Ishikawa (cell line): ENCODE measurements around the gene TPK1.

Experiments used
- CEBPB ChIP-seq: IDR thresholded peaks from 2 replicates; pipeline ENCODE4 v1.6.1; 2012
- CREB1 ChIP-seq: IDR thresholded peaks from 2 replicates; pipeline ENCODE4 v1.6.1; 2012; ENCODE audit warnings: low read depth
- EGR1 ChIP-seq: IDR thresholded peaks from 2 replicates; pipeline ENCODE4 v1.6.1; 2012
- EP300 ChIP-seq: IDR thresholded peaks from 2 replicates; pipeline ENCODE4 v1.6.1; 2012; ENCODE audit warnings: borderline replicate concordance
- FOXM1 ChIP-seq: IDR thresholded peaks from 2 replicates; pipeline ENCODE4 v1.6.1; 2012; ENCODE audit warnings: low read depth, borderline replicate concordance
- MAX ChIP-seq: IDR thresholded peaks from 2 replicates; pipeline ENCODE4 v1.6.1; 2012
- RAD21 ChIP-seq: IDR thresholded peaks from 2 replicates; pipeline ENCODE4 v1.6.1; 2012; ENCODE audit warnings: low read depth
- REST ChIP-seq: IDR thresholded peaks from 2 replicates; pipeline ENCODE4 v1.6.1; 2012; ENCODE audit warnings: low read depth, mild to moderate bottlenecking
- TAF1 ChIP-seq: IDR thresholded peaks from 2 replicates; pipeline ENCODE4 v1.6.1; 2012; ENCODE audit warnings: low read depth, mild to moderate bottlenecking
- TCF12 ChIP-seq: IDR thresholded peaks from 2 replicates; pipeline ENCODE4 v1.6.1; 2012; ENCODE audit warnings: low read depth
- TEAD4 ChIP-seq: IDR thresholded peaks from 2 replicates; pipeline ENCODE4 v1.6.1; 2012
- USF1 ChIP-seq: IDR thresholded peaks from 2 replicates; pipeline ENCODE4 v1.6.1; 2012
- YY1 ChIP-seq: IDR thresholded peaks from 2 replicates; pipeline ENCODE4 v1.6.1; 2012; ENCODE audit warnings: low read depth
- ZBTB7A ChIP-seq: IDR thresholded peaks from 2 replicates; pipeline ENCODE4 v1.6.1; 2012; ENCODE audit warnings: low read depth

- TF ChIP-seq REST (no peak), RAD21 (no peak), FOXM1 (no peak), TAF1 (no peak), EP300 (no peak), CEBPB (no peak), USF1 (no peak), TEAD4 (no peak), TCF12 (no peak), MAX (no peak), EGR1 (no peak), YY1 (no peak), CREB1 (no peak), ZBTB7A (no peak)
Measured at GRCh38 chr7:144674550-144674949, 161.3 kb downstream of the TPK1 start.
